Measurements from ENCODE around the gene PACSIN2. TPM values are rescaled to one million over a fixed set of nuclear protein-coding genes. Genes with fewer than 3 reads are reported as not detected.

Gene PACSIN2
- total and polyA plus RNA-seq, 10 of the 15 experiments (the other 5 are each of a cell fraction or from before 2014, with no cell fraction given): 0.93 to 78.7 (median 46.8) TPM

DNA sequence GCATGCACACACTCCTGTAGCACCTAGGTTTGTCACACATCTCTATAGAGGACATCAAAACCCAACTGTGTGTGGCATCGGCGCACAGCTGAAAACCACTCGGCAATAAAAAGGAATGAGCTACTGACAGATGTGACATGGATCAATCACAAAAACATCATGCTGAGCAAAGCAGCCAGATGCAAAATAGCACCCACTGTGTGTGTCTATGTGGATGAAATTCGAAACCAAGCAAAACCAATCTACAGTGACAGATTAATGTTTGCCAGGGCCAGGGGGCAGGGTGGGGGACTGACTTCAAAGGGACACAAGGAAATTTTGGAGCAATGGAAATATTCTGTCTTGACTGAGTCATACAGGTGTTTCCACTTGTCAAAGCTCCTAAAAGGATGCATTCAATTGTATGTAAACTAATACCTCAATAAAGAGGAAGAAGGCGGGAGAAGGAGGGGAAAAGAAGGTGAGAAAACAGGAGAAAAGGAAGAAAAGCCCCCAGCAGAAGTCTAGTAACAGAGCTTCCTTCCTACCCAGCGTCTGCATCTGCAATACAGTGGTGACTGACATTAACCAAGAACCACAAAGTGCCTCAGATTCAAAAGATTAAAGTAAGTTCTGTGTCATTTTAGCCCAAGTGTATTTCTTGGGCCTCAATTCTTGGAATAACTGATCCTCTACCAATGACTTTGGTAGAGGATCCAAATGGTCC lies 49.8 kb downstream of the PACSIN2 start:
- no peak overlapping the region for H3K4me3 ChIP-seq
- no peaks in the 10 kb centered on the region for H3K27me3 ChIP-seq (replicated peaks in 1 of 2; ENCODE audit: control insufficient read depth in 2 of 2, insufficient read depth in 2 of 2, low read length in 1 of 2)
- RAD21 ChIA-PET (ENCODE audit: unreplicated experiment): interaction anchor here (0.7 to 6.0 kb wide), 6 partner anchors 31 to 98 kb away, joined by 3 to 38 read pairs (median 4); no protein-coding TSS in a partner anchor
- peaks cover 29% of the 10 kb centered on the region for H3K4me1 ChIP-seq (ENCODE audit: control insufficient read depth, insufficient read depth, low read length)
- in situ Hi-C loops (cut with MboI) (no loop called here), intact Hi-C loops (cut with micrococcal nuclease; ENCODE audit: unreplicated experiment) (no loop called here)
- SMC1A ChIA-PET (ENCODE audit: uncharacterized antibody, unreplicated experiment): interaction anchor here (0.7 to 4.2 kb wide), 12 partner anchors 9 to 97 kb away, joined by 3 to 20 read pairs (median 8); no protein-coding TSS in a partner anchor
- H4K20me1 ChIP-seq (ENCODE audit: control insufficient read depth, insufficient read depth): no peaks in the 10 kb centered on the region; the same call in 1 of the 2 replicates
- TF ChIP-seq IKZF1 (conservative IDR thresholded peaks at IDR 0.05) (peak; percentile 66), YY1 (IDR thresholded peaks at IDR 0.05; ENCODE audit: low read depth, low read length) (no peak), RUNX3 (IDR thresholded peaks at IDR 0.05; ENCODE audit: low read length) (peak; percentile 23; the same call in 1 of the 2 replicates), IKZF2 (IDR thresholded peaks at IDR 0.05) (peak; percentile 55 to 71; a peak in 3 of 4 replicates), CREB1 (IDR thresholded peaks at IDR 0.05; ENCODE audit: low read depth) (no peak), EP300 (IDR thresholded peaks at IDR 0.05; ENCODE audit: borderline replicate concordance in 1 of 2, control insufficient read depth in 1 of 2, low read depth in 2 of 2, low read length in 2 of 2) (0 out of 4 replicates have a peak, but pooled peaks of 1 of the 2 experiments have one; percentile 19)
- TF ChIP-seq, protein P1, sequence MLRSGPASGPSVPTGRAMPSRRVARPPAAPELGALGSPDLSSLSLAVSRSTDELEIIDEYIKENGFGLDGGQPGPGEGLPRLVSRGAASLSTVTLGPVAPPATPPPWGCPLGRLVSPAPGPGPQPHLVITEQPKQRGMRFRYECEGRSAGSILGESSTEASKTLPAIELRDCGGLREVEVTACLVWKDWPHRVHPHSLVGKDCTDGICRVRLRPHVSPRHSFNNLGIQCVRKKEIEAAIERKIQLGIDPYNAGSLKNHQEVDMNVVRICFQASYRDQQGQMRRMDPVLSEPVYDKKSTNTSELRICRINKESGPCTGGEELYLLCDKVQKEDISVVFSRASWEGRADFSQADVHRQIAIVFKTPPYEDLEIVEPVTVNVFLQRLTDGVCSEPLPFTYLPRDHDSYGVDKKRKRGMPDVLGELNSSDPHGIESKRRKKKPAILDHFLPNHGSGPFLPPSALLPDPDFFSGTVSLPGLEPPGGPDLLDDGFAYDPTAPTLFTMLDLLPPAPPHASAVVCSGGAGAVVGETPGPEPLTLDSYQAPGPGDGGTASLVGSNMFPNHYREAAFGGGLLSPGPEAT (IDR thresholded peaks at IDR 0.05; ENCODE audit: low read depth): peak; percentile 51; the same call in 1 of the 2 replicates
- TF ChIP-seq, protein P2, sequence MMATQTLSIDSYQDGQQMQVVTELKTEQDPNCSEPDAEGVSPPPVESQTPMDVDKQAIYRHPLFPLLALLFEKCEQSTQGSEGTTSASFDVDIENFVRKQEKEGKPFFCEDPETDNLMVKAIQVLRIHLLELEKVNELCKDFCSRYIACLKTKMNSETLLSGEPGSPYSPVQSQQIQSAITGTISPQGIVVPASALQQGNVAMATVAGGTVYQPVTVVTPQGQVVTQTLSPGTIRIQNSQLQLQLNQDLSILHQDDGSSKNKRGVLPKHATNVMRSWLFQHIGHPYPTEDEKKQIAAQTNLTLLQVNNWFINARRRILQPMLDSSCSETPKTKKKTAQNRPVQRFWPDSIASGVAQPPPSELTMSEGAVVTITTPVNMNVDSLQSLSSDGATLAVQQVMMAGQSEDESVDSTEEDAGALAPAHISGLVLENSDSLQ (IDR thresholded peaks at IDR 0.05): peak; percentile 41
- no peak overlapping the region; the same call in 1 of the 2 replicates for H3K4me2 ChIP-seq (ENCODE audit: control insufficient read depth, insufficient read depth)
- WGBS (ENCODE audit: insufficient coverage, insufficient replicate concordance, low lambda C conversion rate, missing lambda C conversion rate): 35% methylated on average over 6 of the region's 6 CpGs
- peak; percentile 81 for ATAC-seq
- H3K9ac ChIP-seq (ENCODE audit: control insufficient read depth, insufficient read depth, low read length): no peak overlapping the region
- H3K27ac ChIP-seq (ENCODE audit: control insufficient read depth, insufficient read depth): peak overlapping the region; percentile 13
- FAIRE-seq: no peak
- no peaks in the 10 kb centered on the region for H3K9me3 ChIP-seq (replicated peaks; ENCODE audit: control insufficient read depth, insufficient read depth, low read length)
- peaks cover 6 to 18% of the 10 kb centered on the region in 2 experiments for H3K36me3 ChIP-seq (ENCODE audit: control insufficient read depth in 2 of 2, insufficient read depth in 2 of 2, low read length in 1 of 2)
- peaks cover 66% of the 10 kb centered on the region for H3K79me2 ChIP-seq (ENCODE audit: control insufficient read depth, insufficient read depth, low read length)
- POLR2A ChIA-PET: interaction anchor here (1.5 kb wide), 1 partner anchor 33 kb away, joined by 4 read pairs; no protein-coding TSS in a partner anchor
- H2AFZ ChIP-seq (ENCODE audit: control insufficient read depth, low read depth, low read length): no peak overlapping the region
- BruUV-seq (replicated peaks): no TSS peak
- CTCF ChIA-PET: interaction anchor here (0.9 to 2.4 kb wide), 6 partner anchors 10 to 106 kb away, joined by 3 to 10 read pairs (median 5); no protein-coding TSS in a partner anchor
- no peak for DNase-seq (ENCODE audit: low read depth, low spot score)

Data from GM12878 (cell line).